HepG2 (cell line): ENCODE data around the gene COL27A1. TPM values are rescaled to one million over a fixed set of nuclear protein-coding genes. Genes with fewer than 3 reads are reported as not detected.
A peak's percentile ranks its signal among the peaks of the same experiment; 100 is the strongest.

Experiments used
- ASH2L ChIP-seq: fragments of 300-600, 200-600 bp; sonication (generic); IDR thresholded peaks from 2 replicates; pipeline ENCODE4 v1.7.0; 2017; ENCODE audit warnings: low read depth, mild to moderate bottlenecking, moderate library complexity, mixed read lengths, low read length; ENCODE audit not compliant: insufficient read length
- EEA1 ChIP-seq: sonication (generic); formaldehyde crosslinking; IDR thresholded peaks from 2 replicates; pipeline ENCODE4 v1.5.1; 2020; ENCODE audit warnings: mild to moderate bottlenecking, missing genetic modification reagents, borderline replicate concordance
- EED ChIP-seq: sonication (generic); formaldehyde crosslinking; IDR thresholded peaks from 2 replicates; pipeline ENCODE4 v1.5.0; 2020; ENCODE audit warnings: mild to moderate bottlenecking, missing genetic modification reagents
- HNRNPL ChIP-seq: fragments of 200-400 bp; formaldehyde crosslinking; IDR thresholded peaks from 2 replicates; pipeline ENCODE4 v1.6.1; 2017; ENCODE audit warnings: mild to moderate bottlenecking, low read depth, low read length
- KMT2B ChIP-seq: IDR thresholded peaks from 2 replicates; pipeline ENCODE4 v1.6.1; 2016; ENCODE audit warnings: missing genetic modification reagents, missing compliant biosample characterization
- MAX ChIP-seq: IDR thresholded peaks from 2 replicates; pipeline ENCODE4 v1.6.1; 2012; ENCODE audit warnings: inconsistent platforms
- MAZ ChIP-seq, 2 experiments: sonication (generic) in 1 of 2; formaldehyde crosslinking in 1 of 2; IDR thresholded peaks; 2 replicates each; pipeline versions ENCODE4 v1.5.0 to v1.6.1; 2012 to 2020; ENCODE audit warnings: low read depth in 2 of 2, mild to moderate bottlenecking in 2 of 2, borderline replicate concordance in 1 of 2, improper control_type of control experiment in 1 of 2, low read length in 1 of 2, missing genetic modification reagents in 1 of 2, moderate library complexity in 1 of 2
- SATB2 ChIP-seq: sonication (generic); formaldehyde crosslinking; IDR thresholded peaks from 2 replicates; pipeline ENCODE4 v1.5.0; 2020; ENCODE audit warnings: missing genetic modification reagents
- ZBTB8A ChIP-seq: sonication (generic); formaldehyde crosslinking; IDR thresholded peaks from 2 replicates; pipeline ENCODE4 v1.4.0; 2020; ENCODE audit warnings: mild to moderate bottlenecking, low read depth, missing genetic modification reagents, borderline replicate concordance
- ZHX1 ChIP-seq: sonication (generic); formaldehyde crosslinking; IDR thresholded peaks from 2 replicates; pipeline ENCODE4 v1.8.1; 2022; ENCODE audit warnings: low read depth, mild to moderate bottlenecking, missing genetic modification reagents
- ZNF232 ChIP-seq: sonication (generic); formaldehyde crosslinking; IDR thresholded peaks from 2 replicates; pipeline ENCODE4 v1.4.0; 2020; ENCODE audit warnings: missing genetic modification reagents, borderline replicate concordance
- ZNF282 ChIP-seq: fragments of 450-650 bp; IDR thresholded peaks from 2 replicates; pipeline ENCODE4 v1.6.1; 2018; ENCODE audit not compliant: partially characterized antibody
- ZNF292 ChIP-seq: sonication (generic); formaldehyde crosslinking; IDR thresholded peaks from 2 replicates; pipeline ENCODE4 v1.8.1; 2022; ENCODE audit warnings: mild to moderate bottlenecking, low read depth, missing genetic modification reagents, borderline replicate concordance
- ZNF605 ChIP-seq: sonication (generic); formaldehyde crosslinking; IDR thresholded peaks from 2 replicates; pipeline ENCODE4 v1.8.0; 2022; ENCODE audit warnings: mild to moderate bottlenecking, missing genetic modification reagents
- polyA plus RNA-seq, 8 experiments: library from polyadenylated mRNA; depleted of rRNA in 3 of 8; stranded (reverse) in 7 of 8; unstranded in 1 of 8; fragments of >200 nt; fragmentation: Illumina TruSeq in 4 of 8; extraction: Trizol in 4 of 8; gene quantifications; 2 replicates each; pipeline versions ENCODE4 v1.2.1 to v1.2.3, GENCODE V29; 2011 to 2016; ENCODE audit warnings: low read depth in 4 of 8, missing spikeins in 1 of 8, mixed read lengths in 1 of 8; ENCODE audit not compliant: insufficient read depth in 1 of 8
- total RNA-seq, 5 experiments: library from RNA; depleted of rRNA; stranded (reverse); fragments of >200 nt; fragmentation: Illumina TruSeq; extraction: Trizol; gene quantifications; 2 replicates each; pipeline ENCODE4 v1.2.3, GENCODE V29; 2016; ENCODE audit warnings: low read depth in 1 of 5
- TF ChIP-seq, protein P1 (sequence below): sonication (generic); formaldehyde crosslinking; IDR thresholded peaks from 2 replicates; pipeline ENCODE4 v1.9.0; 2021; ENCODE audit warnings: mild to moderate bottlenecking, missing genetic modification reagents
- TF ChIP-seq, protein P2 (sequence below): sonication (generic); formaldehyde crosslinking; IDR thresholded peaks from 2 replicates; pipeline ENCODE4 v1.9.0; 2022; ENCODE audit warnings: missing genetic modification reagents, mild to moderate bottlenecking, borderline replicate concordance

The COL27A1 gene
- total and polyA plus RNA-seq, 2 of the 13 experiments (the other 11 are each of a cell fraction or from before 2014, with no cell fraction given), result 71.3 to 89.1 TPM

- TF ChIP-seq MAZ (IDR thresholded peaks at IDR 0.05; ENCODE audit: borderline replicate concordance, low read depth, low read length), result no peak
- peak; percentile 36; the same call in 1 of the 2 replicates for TF ChIP-seq MAZ (CRISPR knock-in tag; IDR thresholded peaks at IDR 0.05; ENCODE audit: low read depth)
- no peak for TF ChIP-seq SATB2 (CRISPR knock-in tag)
- no peak for TF ChIP-seq ZNF282
- TF ChIP-seq ZBTB8A (CRISPR knock-in tag), result no peak
- TF ChIP-seq, protein P1, sequence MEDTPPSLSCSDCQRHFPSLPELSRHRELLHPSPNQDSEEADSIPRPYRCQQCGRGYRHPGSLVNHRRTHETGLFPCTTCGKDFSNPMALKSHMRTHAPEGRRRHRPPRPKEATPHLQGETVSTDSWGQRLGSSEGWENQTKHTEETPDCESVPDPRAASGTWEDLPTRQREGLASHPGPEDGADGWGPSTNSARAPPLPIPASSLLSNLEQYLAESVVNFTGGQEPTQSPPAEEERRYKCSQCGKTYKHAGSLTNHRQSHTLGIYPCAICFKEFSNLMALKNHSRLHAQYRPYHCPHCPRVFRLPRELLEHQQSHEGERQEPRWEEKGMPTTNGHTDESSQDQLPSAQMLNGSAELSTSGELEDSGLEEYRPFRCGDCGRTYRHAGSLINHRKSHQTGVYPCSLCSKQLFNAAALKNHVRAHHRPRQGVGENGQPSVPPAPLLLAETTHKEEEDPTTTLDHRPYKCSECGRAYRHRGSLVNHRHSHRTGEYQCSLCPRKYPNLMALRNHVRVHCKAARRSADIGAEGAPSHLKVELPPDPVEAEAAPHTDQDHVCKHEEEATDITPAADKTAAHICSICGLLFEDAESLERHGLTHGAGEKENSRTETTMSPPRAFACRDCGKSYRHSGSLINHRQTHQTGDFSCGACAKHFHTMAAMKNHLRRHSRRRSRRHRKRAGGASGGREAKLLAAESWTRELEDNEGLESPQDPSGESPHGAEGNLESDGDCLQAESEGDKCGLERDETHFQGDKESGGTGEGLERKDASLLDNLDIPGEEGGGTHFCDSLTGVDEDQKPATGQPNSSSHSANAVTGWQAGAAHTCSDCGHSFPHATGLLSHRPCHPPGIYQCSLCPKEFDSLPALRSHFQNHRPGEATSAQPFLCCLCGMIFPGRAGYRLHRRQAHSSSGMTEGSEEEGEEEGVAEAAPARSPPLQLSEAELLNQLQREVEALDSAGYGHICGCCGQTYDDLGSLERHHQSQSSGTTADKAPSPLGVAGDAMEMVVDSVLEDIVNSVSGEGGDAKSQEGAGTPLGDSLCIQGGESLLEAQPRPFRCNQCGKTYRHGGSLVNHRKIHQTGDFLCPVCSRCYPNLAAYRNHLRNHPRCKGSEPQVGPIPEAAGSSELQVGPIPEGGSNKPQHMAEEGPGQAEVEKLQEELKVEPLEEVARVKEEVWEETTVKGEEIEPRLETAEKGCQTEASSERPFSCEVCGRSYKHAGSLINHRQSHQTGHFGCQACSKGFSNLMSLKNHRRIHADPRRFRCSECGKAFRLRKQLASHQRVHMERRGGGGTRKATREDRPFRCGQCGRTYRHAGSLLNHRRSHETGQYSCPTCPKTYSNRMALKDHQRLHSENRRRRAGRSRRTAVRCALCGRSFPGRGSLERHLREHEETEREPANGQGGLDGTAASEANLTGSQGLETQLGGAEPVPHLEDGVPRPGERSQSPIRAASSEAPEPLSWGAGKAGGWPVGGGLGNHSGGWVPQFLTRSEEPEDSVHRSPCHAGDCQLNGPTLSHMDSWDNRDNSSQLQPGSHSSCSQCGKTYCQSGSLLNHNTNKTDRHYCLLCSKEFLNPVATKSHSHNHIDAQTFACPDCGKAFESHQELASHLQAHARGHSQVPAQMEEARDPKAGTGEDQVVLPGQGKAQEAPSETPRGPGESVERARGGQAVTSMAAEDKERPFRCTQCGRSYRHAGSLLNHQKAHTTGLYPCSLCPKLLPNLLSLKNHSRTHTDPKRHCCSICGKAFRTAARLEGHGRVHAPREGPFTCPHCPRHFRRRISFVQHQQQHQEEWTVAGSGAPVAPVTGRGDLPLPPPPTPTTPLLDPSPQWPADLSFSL (CRISPR knock-in tag), result peak; percentile 65; the same call in 1 of the 2 replicates
- TF ChIP-seq KMT2B, result peak; percentile 11; the same call in 1 of the 2 replicates
- peak; percentile 58 for TF ChIP-seq ASH2L
- peak; percentile 96 for TF ChIP-seq HNRNPL
- TF ChIP-seq ZNF232 (CRISPR knock-in tag), result 0 out of 2 replicates have a peak, but pooled peaks have one; percentile 25
- peak; percentile 66 for TF ChIP-seq ZNF292 (CRISPR knock-in tag)
- TF ChIP-seq EEA1 (CRISPR knock-in tag), result no peak
- TF ChIP-seq ZHX1 (CRISPR knock-in tag), result peak; percentile 62; the same call in 1 of the 2 replicates
- peak; percentile 9; the same call in 1 of the 2 replicates for TF ChIP-seq ZNF605 (CRISPR knock-in tag)
- TF ChIP-seq, protein P2, sequence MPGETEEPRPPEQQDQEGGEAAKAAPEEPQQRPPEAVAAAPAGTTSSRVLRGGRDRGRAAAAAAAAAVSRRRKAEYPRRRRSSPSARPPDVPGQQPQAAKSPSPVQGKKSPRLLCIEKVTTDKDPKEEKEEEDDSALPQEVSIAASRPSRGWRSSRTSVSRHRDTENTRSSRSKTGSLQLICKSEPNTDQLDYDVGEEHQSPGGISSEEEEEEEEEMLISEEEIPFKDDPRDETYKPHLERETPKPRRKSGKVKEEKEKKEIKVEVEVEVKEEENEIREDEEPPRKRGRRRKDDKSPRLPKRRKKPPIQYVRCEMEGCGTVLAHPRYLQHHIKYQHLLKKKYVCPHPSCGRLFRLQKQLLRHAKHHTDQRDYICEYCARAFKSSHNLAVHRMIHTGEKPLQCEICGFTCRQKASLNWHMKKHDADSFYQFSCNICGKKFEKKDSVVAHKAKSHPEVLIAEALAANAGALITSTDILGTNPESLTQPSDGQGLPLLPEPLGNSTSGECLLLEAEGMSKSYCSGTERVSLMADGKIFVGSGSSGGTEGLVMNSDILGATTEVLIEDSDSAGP (CRISPR knock-in tag), result peak; percentile 29; the same call in 1 of the 2 replicates
- TF ChIP-seq MAX, result no peak
- TF ChIP-seq EED (CRISPR knock-in tag), result peak; percentile 65; the same call in 1 of the 2 replicates
These were observed 1.5 kb downstream of the COL27A1 start (continued) for GRCh38 chr9:114156657-114157421.
